H9 (cell line): ENCODE results near the gene SPSB2. TPM values are rescaled to one million over a fixed set of nuclear protein-coding genes. Genes with fewer than 3 reads are reported as not detected.
A peak's percentile ranks its signal among the peaks of the same experiment; 100 is the strongest.

Experiments
- DNase-seq: peaks from one replicate; pipeline ENCODE4 v3.0.0-alpha.2; 2017
- H2AFZ ChIP-seq: one replicate; pipeline ENCODE4 v1.6.1; 2013; ENCODE audit warnings: mild to moderate bottlenecking, low read length, control low read depth, moderate library complexity
- H2AK5ac ChIP-seq: 2 replicates; pipeline ENCODE4 v1.6.1; 2013; ENCODE audit warnings: low read length, control low read depth, mixed read lengths; ENCODE audit not compliant: insufficient read length
- H2BK120ac ChIP-seq: one replicate; pipeline ENCODE4 v1.6.1; 2013; ENCODE audit warnings: low read depth, mild to moderate bottlenecking, low read length, control low read depth, inconsistent platforms; ENCODE audit not compliant: poor library complexity, severe bottlenecking
- H2BK12ac ChIP-seq: 2 replicates; pipeline ENCODE4 v1.6.1; 2013; ENCODE audit warnings: low read length, control low read depth, mixed read lengths, low read depth; ENCODE audit not compliant: insufficient read length
- H2BK15ac ChIP-seq: 2 replicates; pipeline ENCODE4 v1.6.1; 2013; ENCODE audit warnings: low read depth, low read length, control low read depth
- H2BK20ac ChIP-seq: one replicate; pipeline ENCODE4 v1.6.1; 2013; ENCODE audit warnings: low read depth, mild to moderate bottlenecking, low read length, control low read depth, inconsistent platforms; ENCODE audit not compliant: poor library complexity, severe bottlenecking
- H2BK5ac ChIP-seq: 2 replicates; pipeline ENCODE4 v1.6.1; 2013; ENCODE audit warnings: low read length, control low read depth, mixed read lengths; ENCODE audit not compliant: insufficient read length
- H3K14ac ChIP-seq: 2 replicates; pipeline ENCODE4 v1.6.1; 2013; ENCODE audit warnings: low read length, control low read depth; ENCODE audit not compliant: insufficient read depth
- H3K18ac ChIP-seq: 2 replicates; pipeline ENCODE4 v1.6.1; 2013; ENCODE audit warnings: low read depth, mild to moderate bottlenecking, mixed read lengths, low read length, control low read depth; ENCODE audit not compliant: insufficient read length
- H3K23ac ChIP-seq: 2 replicates; pipeline ENCODE4 v1.6.1; 2013; ENCODE audit warnings: low read length, control low read depth, mixed read lengths, low read depth; ENCODE audit not compliant: insufficient read length
- H3K23me2 ChIP-seq: 2 replicates; pipeline ENCODE4 v1.6.1; 2013; ENCODE audit warnings: low read depth, mild to moderate bottlenecking, mixed read lengths, low read length, control low read depth; ENCODE audit not compliant: insufficient read length, poor library complexity, severe bottlenecking
- H3K27ac ChIP-seq: 2 replicates; pipeline ENCODE4 v1.5.1; 2013; ENCODE audit warnings: low read length, control low read depth, mixed read lengths, low read depth; ENCODE audit not compliant: insufficient read length
- H3K27me3 ChIP-seq: 2 replicates; pipeline ENCODE4 v1.6.1; 2013; ENCODE audit warnings: low read length, control low read depth, inconsistent platforms; ENCODE audit not compliant: insufficient read depth
- H3K4ac ChIP-seq: 2 replicates; pipeline ENCODE4 v1.6.1; 2013; ENCODE audit warnings: low read depth, mild to moderate bottlenecking, control low read depth, inconsistent platforms, low read length, moderate library complexity
- H3K4me1 ChIP-seq: 2 replicates; pipeline ENCODE4 v1.6.1; 2013; ENCODE audit warnings: low read length, control low read depth, inconsistent platforms; ENCODE audit not compliant: insufficient read depth
- H3K4me2 ChIP-seq: 2 replicates; pipeline ENCODE4 v1.6.1; 2013; ENCODE audit warnings: low read length, control low read depth, mixed read lengths; ENCODE audit not compliant: insufficient read length, insufficient read depth
- H3K56ac ChIP-seq: 2 replicates; pipeline ENCODE4 v1.6.1; 2013; ENCODE audit warnings: low read depth, mild to moderate bottlenecking, mixed read lengths, low read length, control low read depth; ENCODE audit not compliant: insufficient read length
- H3K79me1 ChIP-seq: 2 replicates; pipeline ENCODE4 v1.6.1; 2013; ENCODE audit warnings: low read depth, mild to moderate bottlenecking, moderate library complexity, low read length, control low read depth, inconsistent platforms; ENCODE audit not compliant: insufficient read depth, poor library complexity, severe bottlenecking
- H3K79me2 ChIP-seq: 2 replicates; pipeline ENCODE4 v1.6.1; 2013; ENCODE audit warnings: low read length, control low read depth, inconsistent platforms; ENCODE audit not compliant: insufficient read depth
- H3K9ac ChIP-seq: 2 replicates; pipeline ENCODE4 v1.6.1; 2013; ENCODE audit warnings: low read length, control low read depth, mixed read lengths; ENCODE audit not compliant: insufficient read length; ENCODE audit errors: extremely low read depth
- H3K9me3 ChIP-seq: one replicate; pipeline ENCODE4 v1.6.1; 2013; ENCODE audit warnings: low read depth, low read length, inconsistent platforms; ENCODE audit not compliant: control insufficient read depth
- H3T11ph ChIP-seq: one replicate; pipeline ENCODE4 v1.6.1; 2013; ENCODE audit warnings: mild to moderate bottlenecking, low read length, control low read depth, inconsistent platforms
- H4K20me1 ChIP-seq: one replicate; pipeline ENCODE4 v1.6.1; 2013; ENCODE audit not compliant: control insufficient read depth, insufficient read length, insufficient read depth
- H4K5ac ChIP-seq: 2 replicates; pipeline ENCODE4 v1.6.1; 2013; ENCODE audit warnings: low read depth, mild to moderate bottlenecking, mixed read lengths, low read length, control low read depth; ENCODE audit not compliant: insufficient read length
- H4K8ac ChIP-seq: replicated peaks from 2 replicates; pipeline ENCODE4 v1.6.1; 2013; ENCODE audit warnings: low read length, control low read depth, mixed read lengths, low read depth; ENCODE audit not compliant: insufficient read length
- H4K91ac ChIP-seq: 2 replicates; pipeline ENCODE4 v1.6.1; 2013; ENCODE audit warnings: low read depth, mild to moderate bottlenecking, moderate library complexity, mixed read lengths, low read length, control low read depth; ENCODE audit not compliant: insufficient read length
- H3K27ac Mint-ChIP-seq, 3 experiments: 2 replicates in 2 of 3; 3 replicates in 1 of 3; pipeline ENCODE4 v1.8.0; 2020 to 2021; ENCODE audit warnings: mixed read lengths in 3 of 3, mild to moderate bottlenecking in 1 of 3, moderate library complexity in 1 of 3
- H3K27me3 Mint-ChIP-seq: 2 replicates; pipeline ENCODE4 v1.8.0; 2021; ENCODE audit warnings: low read depth, mild to moderate bottlenecking, moderate library complexity, mixed read lengths
- H3K36me3 Mint-ChIP-seq, 3 experiments: 2 replicates in 2 of 3; 3 replicates in 1 of 3; pipeline ENCODE4 v1.8.0; 2020 to 2021; ENCODE audit warnings: low read depth in 3 of 3, mixed read lengths in 3 of 3; ENCODE audit not compliant: insufficient read depth in 1 of 3
- H3K4me1 Mint-ChIP-seq, 2 experiments: 2 replicates each; pipeline ENCODE4 v1.8.0; 2020; ENCODE audit warnings: mixed read lengths in 2 of 2
- H3K4me3 Mint-ChIP-seq, 2 experiments: 2 replicates in 1 of 2; 3 replicates in 1 of 2; pipeline ENCODE4 v1.8.0; 2020 to 2021; ENCODE audit warnings: mild to moderate bottlenecking in 2 of 2, mixed read lengths in 2 of 2, moderate library complexity in 1 of 2
- H3K9me3 Mint-ChIP-seq, 2 experiments: 2 replicates in 1 of 2; 3 replicates in 1 of 2; pipeline ENCODE4 v1.8.0; 2020; ENCODE audit warnings: mild to moderate bottlenecking in 2 of 2, mixed read lengths in 2 of 2, moderate library complexity in 1 of 2
- WGBS: extraction: QIAGEN DNeasy Blood & Tissue Kit; methylation state at CpG from one replicate; pipeline ENCODE4 v1.1.7; 2013; ENCODE audit warnings: missing lambda C conversion rate, low lambda C conversion rate, mixed read lengths; ENCODE audit not compliant: insufficient read length; ENCODE audit errors: extremely low coverage; 5-methylcytosine and 5-hydroxymethylcytosine counted together
- total RNA-seq: library from RNA; stranded (reverse); gene quantifications from 2 replicates; pipeline ENCODE4 v1.2.1, GENCODE V29; 2021
- TF ChIP-seq, protein P1 (sequence below): fragments of 200-600 bp; sonication (generic); conservative IDR thresholded peaks from 3 replicates; pipeline ENCODE4 v1.8.0; 2021; ENCODE audit warnings: antibody characterized with exemption, mild to moderate bottlenecking

SPSB2 gene
- total RNA-seq, 1 experiment from 2014 or later = 13.7 TPM

DNA sequence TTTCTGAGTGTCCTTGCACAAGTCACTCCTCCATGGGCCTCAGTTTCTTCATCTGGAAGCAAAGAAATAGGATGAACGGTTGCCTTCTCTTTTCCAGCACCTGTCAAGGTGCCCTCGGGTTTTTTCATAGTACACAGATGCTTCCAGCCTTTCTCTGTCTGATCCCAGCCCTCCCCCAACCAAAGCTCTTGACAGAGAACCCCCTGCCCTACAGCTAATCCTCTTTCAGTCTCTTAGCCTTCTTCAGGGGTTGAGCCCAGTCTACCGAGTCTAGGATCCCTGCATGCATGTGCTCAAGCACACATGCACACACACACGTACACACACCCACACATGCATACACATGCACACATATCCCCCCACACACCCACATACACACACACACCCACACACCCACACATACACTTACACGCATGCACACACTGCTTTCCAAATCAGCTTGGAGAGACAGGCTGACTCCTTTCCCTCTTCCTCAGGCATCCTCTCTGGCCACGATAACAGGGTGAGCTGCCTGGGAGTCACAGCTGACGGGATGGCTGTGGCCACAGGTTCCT lies 26.7 kb downstream of the SPSB2 start:
- no CpG with 5 or more reads among the region's 7 CpGs for WGBS
- H3K27ac Mint-ChIP-seq = peak overlapping the region in 1 of 3 experiments; percentile 91; a peak in 2 of 7 replicates

More for the DNA sequence above, 26.7 kb downstream of the SPSB2 start:
- peaks cover 33 to 87% (median 78%) of the 10 kb centered on the region in 3 experiments for H3K36me3 Mint-ChIP-seq
- H4K5ac ChIP-seq = no peak overlapping the region
- no peaks in the 10 kb centered on the region for H4K20me1 ChIP-seq
- no peak overlapping the region for H2BK12ac ChIP-seq
- H3K4me3 Mint-ChIP-seq = no peak overlapping the region
- no peaks in the 10 kb centered on the region for H3K9me3 Mint-ChIP-seq
- no peak overlapping the region for H4K91ac ChIP-seq
- H2AFZ ChIP-seq = no peak overlapping the region
- peaks cover 10 to 13% of the 10 kb centered on the region in 2 experiments for H3K4me1 Mint-ChIP-seq
- H3K56ac ChIP-seq = no peak overlapping the region
- no peak overlapping the region for H2BK20ac ChIP-seq
- no peaks in the 10 kb centered on the region for H3K27me3 ChIP-seq
- no peak overlapping the region for H2AK5ac ChIP-seq
- H2BK5ac ChIP-seq = no peak overlapping the region
- H3K23me2 ChIP-seq = peaks cover 9% of the 10 kb centered on the region
- no peak overlapping the region for H4K8ac ChIP-seq
- DNase-seq = no peak
- H3K79me2 ChIP-seq = no peaks in the 10 kb centered on the region
- no peak overlapping the region for H3K9ac ChIP-seq
- H3K4me2 ChIP-seq = no peak overlapping the region
- no peak overlapping the region for H2BK15ac ChIP-seq
- H3K4me1 ChIP-seq = no peaks in the 10 kb centered on the region
- no peak overlapping the region for H3K27ac ChIP-seq
- H3K23ac ChIP-seq = no peak overlapping the region
- no peaks in the 10 kb centered on the region for H3K9me3 ChIP-seq
- no peak overlapping the region for H3K14ac ChIP-seq
- TF ChIP-seq, protein P1, sequence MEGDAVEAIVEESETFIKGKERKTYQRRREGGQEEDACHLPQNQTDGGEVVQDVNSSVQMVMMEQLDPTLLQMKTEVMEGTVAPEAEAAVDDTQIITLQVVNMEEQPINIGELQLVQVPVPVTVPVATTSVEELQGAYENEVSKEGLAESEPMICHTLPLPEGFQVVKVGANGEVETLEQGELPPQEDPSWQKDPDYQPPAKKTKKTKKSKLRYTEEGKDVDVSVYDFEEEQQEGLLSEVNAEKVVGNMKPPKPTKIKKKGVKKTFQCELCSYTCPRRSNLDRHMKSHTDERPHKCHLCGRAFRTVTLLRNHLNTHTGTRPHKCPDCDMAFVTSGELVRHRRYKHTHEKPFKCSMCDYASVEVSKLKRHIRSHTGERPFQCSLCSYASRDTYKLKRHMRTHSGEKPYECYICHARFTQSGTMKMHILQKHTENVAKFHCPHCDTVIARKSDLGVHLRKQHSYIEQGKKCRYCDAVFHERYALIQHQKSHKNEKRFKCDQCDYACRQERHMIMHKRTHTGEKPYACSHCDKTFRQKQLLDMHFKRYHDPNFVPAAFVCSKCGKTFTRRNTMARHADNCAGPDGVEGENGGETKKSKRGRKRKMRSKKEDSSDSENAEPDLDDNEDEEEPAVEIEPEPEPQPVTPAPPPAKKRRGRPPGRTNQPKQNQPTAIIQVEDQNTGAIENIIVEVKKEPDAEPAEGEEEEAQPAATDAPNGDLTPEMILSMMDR = no peak
- no peak overlapping the region for H2BK120ac ChIP-seq
- H3K4ac ChIP-seq = no peak overlapping the region
- no peaks in the 10 kb centered on the region for H3K27me3 Mint-ChIP-seq
- no peak overlapping the region for H3T11ph ChIP-seq
- H3K79me1 ChIP-seq = no peaks in the 10 kb centered on the region
- no peak overlapping the region for H3K18ac ChIP-seq
